ENCODE data around the gene TRIL.

The TRIL gene

DNA sequence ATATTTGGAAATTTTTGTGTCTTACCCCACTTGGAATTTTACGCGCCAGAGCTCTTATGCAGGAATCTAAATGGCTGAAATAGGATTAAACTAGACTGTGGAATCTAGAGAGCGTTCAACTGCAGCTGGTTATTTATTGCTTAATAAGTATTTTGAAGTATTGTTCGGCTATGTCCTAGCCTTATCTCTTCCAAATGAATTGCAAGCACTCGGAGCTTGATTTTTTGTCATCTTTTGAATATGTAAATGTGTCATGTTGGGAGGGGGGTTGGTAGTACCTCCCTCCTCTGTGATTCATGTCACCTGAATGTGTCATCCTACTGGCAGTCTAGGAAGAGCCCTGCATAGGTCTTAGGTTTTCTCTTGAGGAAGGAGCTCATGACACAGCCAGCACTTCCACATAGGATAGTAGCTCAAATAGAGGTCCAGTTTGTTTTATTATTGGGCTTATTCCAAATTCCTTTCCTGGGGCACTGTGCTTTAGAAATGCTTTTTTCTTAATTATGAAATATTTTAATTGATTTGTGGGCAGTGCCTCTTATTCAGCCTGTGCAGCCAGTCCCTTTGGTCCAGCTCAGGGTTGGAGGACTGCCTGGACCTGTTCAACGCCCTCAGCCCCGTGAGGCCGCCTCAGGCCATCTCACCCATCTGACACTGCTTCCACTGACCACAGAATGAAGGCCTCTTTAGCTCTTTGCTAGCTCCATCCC lies 22.5 kb upstream of the TRIL start:
- no peak for DNase-seq

DNA sequence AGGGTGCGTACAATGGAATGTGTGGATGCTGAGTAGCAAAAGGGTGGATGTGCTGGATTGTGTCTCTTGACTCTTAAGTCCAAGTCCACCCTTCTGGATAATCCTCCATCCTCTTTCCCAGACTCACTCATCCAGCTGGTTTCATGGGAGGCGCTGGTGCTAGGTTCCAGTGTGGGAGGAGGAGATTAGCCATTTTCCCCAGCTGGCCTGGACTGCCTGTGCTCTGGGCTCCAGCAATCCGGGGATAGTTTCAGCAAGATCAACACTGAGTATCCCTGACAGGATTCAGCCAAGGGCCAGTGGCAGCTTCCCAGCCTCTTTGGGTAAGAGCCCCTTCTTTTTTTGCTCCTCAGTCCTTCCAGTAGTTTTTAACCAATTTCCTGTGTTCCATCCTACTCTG lies 21.6 kb upstream of the TRIL start:
- DNase-seq = no peak

DNA sequence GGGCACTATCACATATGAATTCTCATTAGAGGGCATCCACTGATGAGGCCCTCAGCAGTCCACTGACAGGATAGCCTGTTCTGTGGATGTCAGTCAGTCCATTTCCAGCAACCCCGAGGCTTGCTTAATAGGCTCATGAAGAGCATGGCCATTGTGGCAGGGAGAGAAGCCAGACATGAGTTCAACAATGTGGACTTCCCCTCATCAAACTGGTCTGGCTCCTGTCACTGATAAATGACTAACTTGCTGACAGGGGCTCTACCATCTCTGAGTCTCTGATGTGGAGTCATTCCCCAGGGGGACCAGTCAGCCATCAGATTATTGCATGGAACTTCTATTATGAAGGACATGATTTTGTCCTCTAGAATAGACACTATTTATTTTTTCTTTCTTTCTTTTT lies 19.8 kb upstream of the TRIL start:
- DNase-seq = no peak

DNA sequence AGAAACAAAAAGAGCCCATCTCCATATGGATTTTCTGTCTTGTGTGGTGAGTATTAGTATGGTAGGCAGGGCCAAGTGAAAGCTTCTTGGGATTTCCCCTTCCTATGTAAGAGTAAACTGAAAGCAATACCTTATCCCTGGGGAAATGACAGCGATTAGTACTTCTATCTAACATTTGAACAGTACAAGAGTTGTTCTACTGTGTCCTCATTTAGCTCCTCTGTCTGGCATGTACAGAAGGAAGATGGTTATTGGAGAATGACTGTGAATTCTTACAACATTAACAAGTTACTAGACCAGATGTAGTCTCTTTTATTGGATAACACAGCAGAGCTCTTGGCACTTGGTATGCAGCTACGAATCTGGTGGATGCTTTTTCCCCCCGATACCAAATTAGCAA lies 17.9 kb upstream of the TRIL start:
- no peak for DNase-seq

DNA sequence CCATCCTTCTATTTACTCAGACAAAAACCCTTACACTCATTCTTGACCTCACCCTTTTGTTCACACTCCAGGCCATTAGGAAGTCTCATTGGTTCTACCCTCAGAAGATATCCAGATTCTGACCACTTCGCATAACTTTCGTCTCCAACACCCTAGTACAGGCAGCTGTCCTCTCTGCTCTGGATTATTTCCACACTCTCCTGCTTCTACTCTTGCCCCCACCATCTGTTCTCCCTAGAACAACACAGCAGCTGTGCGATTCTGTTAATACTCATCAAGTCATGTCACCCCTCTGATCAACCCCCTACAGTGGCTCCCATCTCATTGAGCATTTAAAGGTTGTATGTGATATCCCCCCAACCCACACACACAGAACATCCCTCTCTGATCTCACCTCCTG lies 15.5 kb upstream of the TRIL start:
- no peak for DNase-seq

DNA sequence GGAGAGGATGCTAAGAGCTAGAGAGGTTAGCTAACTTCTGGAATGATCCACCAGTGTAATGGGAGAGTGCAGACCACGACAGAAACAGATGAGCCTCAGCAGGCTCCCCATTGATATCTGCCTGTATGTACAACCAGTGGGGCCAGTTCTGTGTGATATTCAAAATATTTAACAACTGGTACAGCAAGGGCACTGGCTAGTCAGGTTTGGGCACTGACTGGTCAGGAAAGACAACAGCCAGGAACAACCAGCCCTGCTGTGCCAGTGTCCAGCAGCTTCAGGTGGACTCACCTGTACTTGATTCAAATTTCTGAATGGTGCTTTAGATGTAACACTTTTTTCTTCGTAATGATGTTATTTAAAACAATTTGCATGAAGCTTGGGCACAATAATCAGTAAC lies 5.9 kb upstream of the TRIL start:
- no peak for DNase-seq

DNA sequence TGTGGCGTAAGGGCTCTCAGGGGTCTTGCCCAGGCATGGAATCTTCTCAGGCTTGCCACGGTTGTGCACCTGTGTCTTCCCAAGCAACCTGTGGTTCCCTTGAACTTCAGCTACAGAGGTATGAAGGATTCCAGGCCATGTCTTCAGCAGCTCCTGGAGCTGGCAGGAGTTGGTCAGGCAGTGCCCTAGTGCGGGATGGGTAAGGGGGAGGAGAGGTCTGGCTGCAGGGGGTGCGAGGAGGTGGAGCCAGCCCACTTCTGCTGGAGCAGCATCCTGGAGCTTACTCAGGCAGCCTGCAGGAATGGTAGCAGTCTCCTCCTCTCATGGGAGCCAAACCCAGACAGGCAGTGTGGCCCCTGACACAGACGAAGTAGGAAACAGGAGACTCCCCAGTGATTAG lies 3.8 kb upstream of the TRIL start:
- no peak for DNase-seq

DNA sequence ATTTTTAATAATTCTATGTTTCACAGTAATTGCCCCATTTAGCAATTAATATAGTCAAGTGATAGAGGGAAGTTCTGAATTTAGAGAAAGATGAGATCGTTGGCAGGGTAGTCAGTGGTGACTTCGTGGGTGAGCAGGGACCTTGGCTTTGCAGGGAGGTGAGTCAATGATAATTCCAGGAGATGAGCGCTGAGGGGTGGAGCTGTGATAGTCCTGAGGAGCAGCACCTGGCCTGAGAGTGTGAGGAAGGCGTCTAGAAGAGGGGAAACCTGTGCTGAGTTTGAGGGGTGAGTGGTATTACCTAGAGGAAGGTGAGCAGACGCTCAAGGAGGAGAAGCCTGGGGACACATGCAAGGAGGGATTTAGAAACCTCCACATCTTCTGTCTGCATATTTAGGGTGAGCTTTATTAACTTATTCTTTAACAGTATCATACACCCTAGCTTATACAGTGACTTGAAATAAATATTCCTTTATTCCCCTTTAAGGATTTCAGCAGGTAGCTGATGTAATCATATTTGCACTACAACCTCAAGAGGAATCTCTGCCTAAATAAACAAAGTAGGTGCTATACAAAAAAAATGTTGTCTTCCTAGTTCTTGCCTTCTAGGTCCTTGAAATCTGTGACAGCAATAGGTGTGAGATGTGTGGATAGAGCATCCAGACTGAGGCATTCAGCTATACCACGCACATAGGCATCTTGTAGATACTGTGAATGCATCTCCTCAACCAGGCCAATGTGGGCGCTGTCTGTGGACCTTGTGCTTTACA lies 2.1 kb upstream of the TRIL start:
- no peak for DNase-seq

DNA sequence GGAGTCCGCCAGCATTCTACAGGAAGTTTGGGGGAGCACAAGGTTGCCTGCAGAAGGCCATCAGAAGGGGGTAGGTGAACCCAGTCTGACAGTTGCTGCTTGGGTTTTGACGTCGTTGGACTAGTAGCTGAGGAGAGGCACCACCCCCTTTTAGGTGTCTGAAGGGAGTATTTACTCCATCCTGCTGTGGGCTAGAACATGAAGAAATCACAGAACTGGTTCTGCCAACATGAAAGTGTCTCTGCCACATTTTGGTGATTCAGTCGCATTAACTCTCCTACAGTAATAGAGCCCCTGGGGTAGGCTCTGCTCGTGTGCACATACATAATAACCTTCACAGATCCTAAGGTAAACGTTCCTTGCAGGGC lies 834 bp upstream of the TRIL start:
- DNase-seq = no peak

DNA sequence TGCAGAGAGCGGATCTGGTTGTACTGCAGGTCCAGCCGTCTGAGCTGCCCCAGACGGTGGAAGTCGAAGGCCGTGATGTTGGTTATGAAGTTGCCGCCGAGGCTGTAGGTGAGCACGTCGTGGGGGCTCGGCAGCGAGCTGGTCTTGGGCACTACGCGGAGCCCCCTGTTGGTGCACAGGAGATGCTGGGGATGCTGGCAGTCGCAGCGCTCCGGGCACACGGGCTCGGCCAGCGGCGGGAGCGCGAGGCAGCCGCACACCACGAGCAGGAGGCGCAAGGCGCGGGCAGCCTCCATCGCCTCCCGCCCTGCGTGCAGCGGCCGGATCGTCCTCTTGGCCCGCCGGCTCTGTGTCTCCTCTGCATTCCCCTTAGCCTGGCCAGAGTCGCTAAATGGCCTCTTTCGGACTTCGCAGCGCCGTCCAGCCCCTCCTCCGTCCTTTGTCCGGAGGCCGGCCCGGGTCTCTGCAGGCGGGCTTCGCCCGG lies 337 bp downstream of the TRIL start:
- DNase-seq = no peak

DNA sequence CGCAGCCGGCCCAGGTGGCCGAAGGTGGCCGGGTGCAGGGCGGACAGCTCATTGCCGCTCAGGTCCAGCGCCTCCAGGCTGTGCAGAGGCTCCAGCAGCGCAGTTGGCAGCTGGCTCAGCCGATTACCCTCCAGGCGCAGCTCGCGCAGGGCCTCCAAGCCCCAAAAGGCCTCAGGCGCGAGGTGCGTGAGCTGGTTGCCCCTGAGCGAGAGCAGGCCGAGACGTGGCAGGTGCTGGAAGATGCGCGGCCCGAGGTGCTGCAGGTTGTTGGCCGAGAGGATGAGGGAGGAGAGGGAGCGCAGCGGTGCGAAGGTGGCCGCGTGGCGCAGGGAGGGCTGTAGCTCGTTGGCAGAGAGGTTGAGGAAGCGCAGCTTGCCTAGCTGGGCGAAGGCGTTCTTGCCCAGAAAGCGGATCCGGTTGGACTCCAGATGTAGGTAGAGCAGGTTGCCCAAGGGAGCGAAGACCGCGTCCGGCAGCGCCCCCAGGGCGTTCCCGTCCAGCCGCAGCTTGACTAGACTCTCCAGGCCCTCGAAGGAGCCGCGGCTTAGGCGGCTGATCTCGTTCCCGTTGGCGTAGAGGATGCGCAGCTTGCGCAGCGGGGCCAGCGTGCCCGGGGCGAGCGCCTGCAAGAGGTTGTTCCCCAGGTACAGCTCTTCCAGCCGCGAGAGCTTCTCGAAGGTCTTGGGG lies 923 bp downstream of the TRIL start:
- DNase-seq = no peak

DNA sequence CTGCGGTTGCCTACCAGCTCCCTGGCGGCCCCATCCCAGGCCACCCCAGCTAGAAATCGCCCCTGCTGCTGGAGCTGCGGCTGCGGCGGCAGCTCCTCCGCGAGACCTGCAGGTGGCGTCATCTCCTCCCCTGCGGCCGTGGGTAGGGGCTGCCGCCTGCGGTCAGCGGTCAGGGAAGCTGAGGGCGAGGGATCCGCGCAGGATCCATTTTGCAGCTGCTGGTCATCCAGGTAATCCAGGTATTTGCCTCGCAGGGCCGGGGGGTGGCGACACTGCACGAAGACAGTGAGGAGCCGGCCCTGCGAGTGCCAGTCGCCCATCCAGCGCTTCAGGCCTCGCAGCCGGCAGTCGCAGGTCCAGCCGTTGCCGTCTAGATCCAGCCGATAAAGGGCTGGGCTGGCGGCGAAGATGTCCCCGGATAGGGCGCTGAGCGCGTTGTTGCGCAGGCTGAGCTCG lies 1.5 kb downstream of the TRIL start:
- DNase-seq = no peak

DNA sequence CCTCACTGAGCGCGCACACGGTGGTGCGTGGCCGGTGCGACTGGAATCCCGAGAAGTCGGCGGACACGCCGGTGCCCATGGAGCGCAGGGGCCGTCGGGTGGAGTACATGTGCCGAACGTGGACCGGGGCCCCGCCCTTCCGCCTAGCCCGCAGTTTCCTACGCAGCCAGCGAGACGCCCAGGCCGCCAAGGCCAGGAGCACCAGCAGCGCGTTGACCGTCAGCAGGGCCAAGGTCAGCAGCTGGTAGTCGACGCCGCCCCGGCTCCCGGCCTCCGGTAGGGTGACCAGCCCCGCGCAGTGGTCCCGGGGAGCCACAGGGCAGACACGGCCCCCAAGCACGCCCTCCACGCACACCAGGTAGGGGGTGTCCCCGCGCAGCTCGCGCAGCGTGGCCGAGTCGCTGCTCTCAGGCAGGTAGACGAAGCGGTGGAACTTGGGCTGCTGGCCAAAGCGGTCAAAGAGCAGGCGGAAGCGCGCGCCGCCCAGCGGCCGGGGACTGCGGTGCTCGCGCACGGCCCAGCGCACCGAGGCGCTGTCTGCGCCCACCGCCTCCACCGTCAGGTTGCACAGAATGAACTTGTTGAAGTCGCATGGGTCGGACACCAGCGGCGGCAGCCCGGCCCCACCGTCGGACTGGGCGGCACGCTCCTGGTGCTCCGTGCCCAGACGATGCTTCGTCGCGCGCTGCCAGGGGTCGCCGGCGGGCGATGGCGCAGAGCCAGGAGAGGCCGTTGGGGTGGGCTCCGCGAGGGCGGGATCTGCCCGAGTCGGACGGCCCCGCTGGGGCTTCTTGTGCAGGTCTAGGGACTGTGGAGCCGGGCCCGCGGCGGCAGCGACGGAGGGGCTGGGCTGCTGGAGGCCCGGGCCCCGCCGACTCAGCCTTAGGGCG lies 2.2 kb downstream of the TRIL start:
- no peak for DNase-seq

DNA sequence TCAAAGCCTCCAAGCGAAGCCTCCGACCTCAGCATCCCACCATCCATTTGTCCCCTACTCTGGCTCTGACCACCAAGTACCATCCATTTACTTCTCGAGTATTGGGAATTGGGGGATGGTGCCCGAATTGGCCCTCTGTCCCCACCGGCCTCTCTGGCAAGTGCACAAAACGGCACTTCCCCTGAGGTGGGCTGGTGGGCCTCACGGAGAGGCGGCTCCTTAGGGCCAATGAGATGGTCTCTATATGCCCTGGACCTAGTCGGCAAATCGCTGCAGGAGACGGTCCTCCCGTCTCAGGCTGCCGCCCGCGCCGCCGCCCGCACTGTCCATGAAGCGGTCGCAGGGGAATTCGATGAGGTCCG lies 2.8 kb downstream of the TRIL start:
- no peak for DNase-seq

DNA sequence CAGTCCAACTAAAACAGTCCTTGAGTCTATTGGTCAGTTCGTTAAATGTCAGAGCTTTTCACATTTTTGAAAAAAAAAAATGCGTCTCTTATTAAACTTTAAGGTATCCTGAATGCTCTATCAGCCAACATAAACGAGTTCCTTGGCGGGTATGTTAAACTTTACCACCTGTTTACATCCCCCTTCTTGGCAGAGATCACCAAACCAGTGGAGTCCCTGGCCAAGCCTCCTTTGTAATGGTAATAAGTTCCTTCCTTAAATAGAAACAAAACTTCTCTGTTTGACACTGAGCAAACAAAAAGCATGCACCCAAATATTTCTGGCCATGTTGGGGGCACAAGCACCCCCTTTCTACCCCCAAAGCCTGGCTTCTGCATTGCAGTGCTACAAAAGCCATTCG lies 3.2 kb downstream of the TRIL start:
- DNase-seq = no peak

DNA sequence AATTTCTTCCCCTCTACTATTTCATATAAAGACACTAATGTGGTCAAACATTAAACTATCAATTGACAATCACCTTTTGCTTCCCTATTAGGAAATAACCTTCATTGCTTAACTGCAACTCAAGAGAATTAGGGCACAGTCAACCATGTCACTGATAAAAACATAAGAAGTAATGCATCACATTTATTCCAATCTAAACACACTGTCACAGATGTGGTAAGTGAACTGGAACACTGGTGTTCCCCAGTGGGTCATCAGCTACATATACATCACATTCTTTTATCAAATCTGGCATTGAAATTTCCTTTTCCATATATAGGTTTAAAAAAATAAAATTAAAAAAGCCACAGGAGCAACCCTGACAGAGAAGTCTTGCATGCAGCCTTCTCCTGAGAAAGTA lies 3.7 kb downstream of the TRIL start:
- no peak for DNase-seq

DNA sequence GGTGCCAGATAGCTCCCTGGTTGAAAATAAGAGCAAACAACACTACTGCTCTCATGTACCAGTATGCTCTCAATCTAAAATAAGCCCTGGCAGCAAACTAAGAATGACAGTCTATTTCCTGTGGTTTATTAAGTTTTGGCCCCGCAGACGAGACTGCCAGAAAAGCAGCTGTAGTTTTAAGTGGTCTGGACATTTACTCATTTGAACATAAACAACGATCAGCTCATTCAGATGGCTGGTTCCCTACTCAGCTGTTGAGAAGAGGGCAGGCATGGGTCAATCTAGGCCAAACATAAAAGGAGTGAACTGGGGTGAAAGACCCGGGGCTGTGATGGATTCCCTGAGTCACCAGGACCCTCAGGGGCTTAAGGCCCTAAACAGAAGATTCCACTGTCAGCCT lies 4.5 kb downstream of the TRIL start:
- no peak for DNase-seq

DNA sequence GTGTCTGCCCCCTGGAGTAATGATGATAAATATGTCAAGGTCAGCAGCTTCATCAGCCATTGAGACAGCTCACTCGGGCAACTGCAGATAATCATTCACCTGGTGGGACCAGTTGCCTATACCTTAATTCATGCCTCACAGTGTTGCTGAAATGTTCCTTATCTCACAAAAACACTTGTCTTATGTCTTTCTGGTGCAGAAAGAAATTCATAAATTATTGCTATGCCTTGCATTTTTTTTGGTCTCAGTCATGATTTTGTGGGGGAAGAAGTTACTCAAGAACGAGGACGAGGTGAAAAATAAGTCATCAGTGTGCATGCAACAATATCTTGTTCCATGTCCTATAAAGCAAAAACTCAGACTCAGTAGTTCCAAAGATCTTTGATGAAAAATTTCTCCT lies 16.0 kb downstream of the TRIL start:
- DNase-seq = no peak

DNA sequence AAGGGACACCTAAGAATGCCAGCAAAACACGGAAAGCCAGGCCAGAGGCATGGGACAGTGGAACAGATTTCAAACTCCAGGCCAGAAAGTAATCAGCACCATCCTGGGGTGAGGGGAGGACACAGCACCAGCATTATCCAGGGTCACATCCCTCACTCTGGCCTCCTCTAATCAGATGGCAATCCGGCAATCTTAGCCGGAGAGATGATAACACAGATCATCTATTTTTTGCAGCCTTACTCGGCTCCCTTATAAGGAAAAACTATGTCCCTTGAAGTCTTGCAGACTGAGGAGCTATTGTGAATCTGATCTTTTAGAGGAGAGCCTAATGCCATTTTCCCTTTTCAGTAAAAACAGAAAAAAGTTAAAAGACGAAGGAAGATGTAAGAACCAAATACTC lies 16.5 kb downstream of the TRIL start:
- no peak for DNase-seq

DNA sequence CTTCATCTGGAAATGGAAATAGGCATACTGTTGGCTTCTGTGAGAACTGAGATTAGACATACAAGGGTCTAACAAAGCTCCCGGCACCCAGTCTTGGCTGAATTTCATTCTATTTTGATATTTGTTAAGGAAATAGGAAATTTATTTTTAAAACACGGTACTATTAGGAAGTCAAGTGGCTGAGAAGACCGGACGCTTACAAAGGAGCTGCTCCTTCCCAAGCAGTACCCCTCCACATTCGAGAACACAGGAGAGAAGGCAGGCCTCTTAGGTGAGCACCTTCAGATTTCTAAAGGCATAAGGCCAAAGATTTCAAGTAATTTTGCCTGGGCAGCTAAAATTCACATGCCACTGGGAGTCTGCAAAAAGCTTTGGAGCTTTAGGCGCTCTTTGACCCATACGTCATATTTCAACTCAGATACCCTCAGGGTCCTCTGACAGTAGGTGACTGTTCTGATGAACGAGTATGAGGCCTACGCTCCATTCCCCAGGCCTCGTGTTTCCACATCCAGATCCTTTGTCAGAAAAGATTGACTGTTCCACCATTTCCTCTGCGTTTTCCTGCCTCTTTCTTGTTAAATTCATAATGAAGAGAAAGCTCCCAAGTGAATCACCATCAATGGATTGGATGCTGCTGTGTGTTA lies 17.3 kb downstream of the TRIL start:
- no peak for DNase-seq

DNA sequence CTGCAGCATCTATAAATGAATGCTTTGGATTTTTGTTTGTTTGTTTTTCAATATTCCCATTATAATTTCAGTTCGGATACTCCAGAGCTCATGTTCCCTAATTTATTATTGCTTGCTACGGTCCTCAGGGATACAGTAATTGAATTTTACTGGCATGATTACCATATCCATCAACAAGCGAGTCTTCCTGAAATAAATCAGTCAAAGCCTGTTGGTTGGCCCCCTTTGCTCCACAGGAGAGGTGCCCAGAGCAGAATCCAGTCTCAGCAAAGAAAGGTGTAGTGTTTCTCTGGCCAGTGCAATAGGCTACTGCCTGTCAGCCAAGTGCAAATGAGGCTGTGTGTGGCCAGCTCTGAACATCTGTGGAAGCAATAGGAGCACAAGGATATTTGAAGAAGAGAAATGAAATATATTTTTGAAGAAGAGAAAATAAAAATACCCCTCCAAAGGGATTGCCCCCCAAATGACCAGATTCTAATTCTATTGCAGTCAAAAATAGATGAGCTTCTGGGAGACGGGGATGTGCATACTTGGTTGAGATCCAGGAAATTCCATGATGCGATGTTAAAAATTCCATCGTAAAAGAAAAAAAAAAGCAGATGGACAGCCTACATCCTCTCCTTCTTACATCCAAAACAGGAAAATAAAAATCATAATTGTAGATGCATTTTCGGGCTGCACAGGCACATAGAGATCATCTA lies 18.1 kb downstream of the TRIL start:
- no peak for DNase-seq

DNA sequence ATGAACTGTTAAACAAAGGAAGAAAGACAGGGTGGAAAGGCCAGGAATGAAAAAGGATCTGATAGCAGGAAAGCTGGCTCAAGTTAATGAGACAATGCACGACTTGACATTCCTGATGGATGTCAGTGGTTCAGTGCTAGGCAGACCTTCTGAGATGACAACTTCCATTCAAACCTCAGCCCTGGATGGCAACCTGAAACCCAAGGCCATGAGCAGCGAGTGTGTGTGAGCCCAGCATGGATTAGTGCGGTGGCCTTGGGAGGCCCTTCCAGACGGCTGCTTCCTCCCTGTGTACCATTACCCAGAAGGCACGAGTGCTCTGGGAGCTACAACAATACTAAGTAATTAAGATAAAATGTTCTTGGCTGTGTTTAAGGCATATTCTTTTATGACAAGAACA lies 18.8 kb downstream of the TRIL start:
- no peak for DNase-seq
